Endothelial cell of umbilical vein (primary cell): Measurements from ENCODE around the gene THEMIS. TPM values are rescaled to one million over a fixed set of nuclear protein-coding genes. Genes with fewer than 3 reads are reported as not detected.

Experiments used
- BruUV-seq: library from RNA; stranded (reverse); fragments of 400-500 nt; replicated peaks from 2 replicates; lab custom pipeline; 2021; lab: Mats Ljungman, UMichigan
- CTCF ChIA-PET: fragments of 300-600, 350-600 bp; sonication (Branson Sonifier 250); formaldehyde crosslinking; loops from one replicate; lab custom pipeline; 2021; ENCODE audit warnings: antibody characterized with exemption, inconsistent platforms; lab: Charles Lee
- POLR2A ChIA-PET: fragments of 300-600, 350-600 bp; sonication (Branson Sonifier 250); formaldehyde crosslinking; loops from one replicate; lab custom pipeline; 2021; ENCODE audit warnings: antibody characterized with exemption, inconsistent platforms; lab: Charles Lee
- DNase-seq: peaks from one replicate; pipeline ENCODE4 v3.0.0-alpha.2; 2011; ENCODE audit warnings: low read depth, low spot score
- FAIRE-seq: peaks from 2 replicates; lab custom pipeline; 2011; peaks lifted over from hg19 to GRCh38; lab: Jason Lieb, UNC
- H2AFZ ChIP-seq: 2 replicates; pipeline ENCODE4 v1.6.0; 2012; ENCODE audit warnings: low read depth, low read length, control low read depth, inconsistent platforms
- H3K27ac ChIP-seq: 2 replicates; pipeline ENCODE4 v1.5.1; 2011; ENCODE audit warnings: low read depth, mild to moderate bottlenecking, control low read depth, low read length, moderate library complexity; ENCODE audit not compliant: insufficient read depth
- H3K27me3 ChIP-seq, 2 experiments: 2 replicates each; pipeline versions ENCODE4 v1.6.0 to v1.6.1; 2011; ENCODE audit warnings: low read length in 2 of 2, mixed read lengths in 1 of 2; ENCODE audit not compliant: control insufficient read depth in 2 of 2, insufficient read depth in 2 of 2
- H3K36me3 ChIP-seq, 2 experiments: 2 replicates in 1 of 2; 3 replicates in 1 of 2; pipeline ENCODE4 v1.5.1; 2011; ENCODE audit warnings: low read length in 2 of 2, mild to moderate bottlenecking in 1 of 2, moderate library complexity in 1 of 2; ENCODE audit not compliant: control insufficient read depth in 2 of 2, insufficient read depth in 2 of 2; ENCODE audit errors: extremely low read depth in 1 of 2
- H3K4me1 ChIP-seq: 3 replicates; pipeline ENCODE4 v1.5.1; 2011; ENCODE audit warnings: mild to moderate bottlenecking, low read length; ENCODE audit not compliant: control insufficient read depth, insufficient read depth; ENCODE audit errors: extremely low read depth
- H3K4me2 ChIP-seq: 2 replicates; pipeline ENCODE4 v1.6.1; 2011; ENCODE audit warnings: low read length, control low read depth, mixed read lengths; ENCODE audit not compliant: insufficient read depth
- H3K4me3 ChIP-seq, 3 experiments: fragments of 200-600 bp in 1 of 3; sonication (generic), shearing (Covaris generic) in 1 of 3; replicated peaks in 1 of 3; 2 replicates each; pipeline ENCODE4 v1.5.1; 2011 to 2016; ENCODE audit warnings: control low read depth in 3 of 3, low read length in 3 of 3, mild to moderate bottlenecking in 2 of 3, inconsistent platforms in 1 of 3, low read depth in 1 of 3, moderate library complexity in 1 of 3; ENCODE audit not compliant: insufficient read depth in 1 of 3
- H3K79me2 ChIP-seq: 2 replicates; pipeline ENCODE4 v1.6.0; 2012; ENCODE audit warnings: low read length, inconsistent platforms; ENCODE audit not compliant: control insufficient read depth, insufficient read depth
- H3K9ac ChIP-seq: replicated peaks from 2 replicates; pipeline ENCODE3; 2011; ENCODE audit warnings: low read length, control low read depth; ENCODE audit not compliant: insufficient read depth; ENCODE audit errors: extremely low read depth
- H3K9me1 ChIP-seq: replicated peaks from 3 replicates; pipeline ENCODE4 v1.6.0; 2011; ENCODE audit warnings: mild to moderate bottlenecking, low read length; ENCODE audit not compliant: control insufficient read depth, insufficient read depth; ENCODE audit errors: extremely low read depth
- H3K9me3 ChIP-seq: replicated peaks from 2 replicates; pipeline ENCODE4 v1.5.1; 2012; ENCODE audit warnings: low read length, inconsistent platforms; ENCODE audit not compliant: control insufficient read depth, insufficient read depth
- H4K20me1 ChIP-seq: replicated peaks from 2 replicates; pipeline ENCODE3; 2011; ENCODE audit warnings: mild to moderate bottlenecking, low read length; ENCODE audit not compliant: control insufficient read depth, insufficient read depth; ENCODE audit errors: extremely low read depth
- EZH2 ChIP-seq: IDR thresholded peaks from 2 replicates; pipeline ENCODE4 v1.6.1; 2012; ENCODE audit warnings: borderline replicate concordance, low read depth, mild to moderate bottlenecking, moderate library complexity, low read length, inconsistent platforms; ENCODE audit not compliant: severe bottlenecking
- FOS ChIP-seq: IDR thresholded peaks from 2 replicates; pipeline ENCODE4 v1.6.1; 2011; ENCODE audit warnings: mild to moderate bottlenecking, low read length, moderate library complexity, borderline replicate concordance; ENCODE audit not compliant: insufficient read depth
- GATA2 ChIP-seq: IDR thresholded peaks from 2 replicates; pipeline ENCODE4 v1.7.0; 2011; ENCODE audit warnings: low read depth, mild to moderate bottlenecking, moderate library complexity, mixed read lengths, low read length; ENCODE audit not compliant: insufficient read length, insufficient read depth
- JUN ChIP-seq: IDR thresholded peaks from 2 replicates; pipeline ENCODE4 v1.6.1; 2011; ENCODE audit warnings: borderline replicate concordance, low read depth; ENCODE audit not compliant: insufficient read length, insufficient read depth
- MYC ChIP-seq: IDR thresholded peaks from one replicate; pipeline ENCODE4 v1.6.1; 2011; ENCODE audit warnings: mild to moderate bottlenecking, low read depth, low read length
- POLR2A ChIP-seq: IDR thresholded peaks from 2 replicates; pipeline ENCODE4 v1.6.1; 2012; ENCODE audit warnings: low read depth, mild to moderate bottlenecking, control low read depth, low read length
- POLR2AphosphoS5 ChIP-seq: IDR thresholded peaks from 2 replicates; pipeline ENCODE4 v1.6.1; 2012; ENCODE audit warnings: low read depth, mild to moderate bottlenecking, control low read depth, low read length, moderate library complexity; ENCODE audit not compliant: insufficient read depth
- dilution Hi-C: fragments of 300-500 bp; cut with MboI; formaldehyde crosslinking; loops from one replicate; pipeline ENCODE4 v1.15.0; 2019; ENCODE audit warnings: low sequenced_read_pairs; ENCODE audit not compliant: extremely low pct_ligation_motif_present
- intact Hi-C: fragments of 100-400 bp; cut with micrococcal nuclease; formaldehyde crosslinking; loops from one replicate; pipeline ENCODE4 v1.10.0; 2022
- polyA plus RNA-seq, 4 experiments: library from polyadenylated mRNA; depleted of rRNA in 3 of 4; stranded (reverse) in 3 of 4; unstranded in 1 of 4; fragments of >200 nt; gene quantifications; 2 replicates each; pipeline versions ENCODE4 v1.2.1 to v1.2.3, GENCODE V29; 2011 to 2012; ENCODE audit warnings: missing spikeins in 1 of 4
- total RNA-seq: library from RNA; stranded (reverse); gene quantifications from 2 replicates; pipeline ENCODE4 v1.2.3, GENCODE V29; 2021
- TF ChIP-seq, protein P1 (sequence below), 2 donors: IDR thresholded peaks; 1 replicate in 1 of 2; 2 replicates in 1 of 2; pipeline ENCODE4 v1.5.1; 2011; ENCODE audit warnings: low read length in 2 of 2, mild to moderate bottlenecking in 2 of 2, moderate library complexity in 2 of 2, control low read depth in 1 of 2, inconsistent platforms in 1 of 2, low read depth in 1 of 2; ENCODE audit not compliant: insufficient read depth in 1 of 2; ENCODE audit errors: extremely low read depth in 1 of 2
- TF ChIP-seq, protein P2 (sequence below): IDR thresholded peaks from 2 replicates; pipeline ENCODE4 v1.6.1; 2011; ENCODE audit not compliant: insufficient read depth, insufficient read length

THEMIS gene
- total and polyA plus RNA-seq, 2 donors (not counting 3 experiments of a cell fraction or from before 2014, with no cell fraction given), result not detected

DNA sequence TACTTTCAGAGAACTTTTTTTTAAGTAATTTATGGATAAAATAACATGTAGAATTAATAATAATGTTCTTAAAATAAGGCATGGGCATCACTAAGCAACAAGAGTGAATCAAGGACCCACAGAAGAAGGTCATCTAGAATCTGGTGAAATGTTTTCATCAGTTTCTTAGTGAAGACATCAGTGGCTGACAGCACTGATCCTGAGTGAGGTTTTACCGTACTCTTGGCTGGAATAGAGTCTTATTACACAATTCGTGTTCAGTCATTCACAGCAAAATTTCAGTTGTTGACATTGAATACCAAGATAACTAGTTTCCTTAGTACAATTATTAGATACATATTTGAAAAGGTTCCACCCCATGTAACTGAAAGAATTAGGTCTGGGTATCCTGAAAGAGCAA, 183.5 kb downstream of the THEMIS start:
- peaks cover 6 to 33% of the 10 kb centered on the region in 2 experiments for H3K27me3 ChIP-seq
- H3K36me3 ChIP-seq, result no peaks in the 10 kb centered on the region
- H4K20me1 ChIP-seq, result no peaks in the 10 kb centered on the region
- H3K9ac ChIP-seq, result no peak overlapping the region
- no peak overlapping the region for H3K4me2 ChIP-seq
- DNase-seq (no peak), FAIRE-seq (no peak)
- no peak for TF ChIP-seq MYC
- TF ChIP-seq EZH2, result no peak
- no peak for TF ChIP-seq POLR2A
- no peak for TF ChIP-seq JUN
- TF ChIP-seq POLR2AphosphoS5, result no peak
- TF ChIP-seq GATA2, result no peak
- TF ChIP-seq, protein P1, sequence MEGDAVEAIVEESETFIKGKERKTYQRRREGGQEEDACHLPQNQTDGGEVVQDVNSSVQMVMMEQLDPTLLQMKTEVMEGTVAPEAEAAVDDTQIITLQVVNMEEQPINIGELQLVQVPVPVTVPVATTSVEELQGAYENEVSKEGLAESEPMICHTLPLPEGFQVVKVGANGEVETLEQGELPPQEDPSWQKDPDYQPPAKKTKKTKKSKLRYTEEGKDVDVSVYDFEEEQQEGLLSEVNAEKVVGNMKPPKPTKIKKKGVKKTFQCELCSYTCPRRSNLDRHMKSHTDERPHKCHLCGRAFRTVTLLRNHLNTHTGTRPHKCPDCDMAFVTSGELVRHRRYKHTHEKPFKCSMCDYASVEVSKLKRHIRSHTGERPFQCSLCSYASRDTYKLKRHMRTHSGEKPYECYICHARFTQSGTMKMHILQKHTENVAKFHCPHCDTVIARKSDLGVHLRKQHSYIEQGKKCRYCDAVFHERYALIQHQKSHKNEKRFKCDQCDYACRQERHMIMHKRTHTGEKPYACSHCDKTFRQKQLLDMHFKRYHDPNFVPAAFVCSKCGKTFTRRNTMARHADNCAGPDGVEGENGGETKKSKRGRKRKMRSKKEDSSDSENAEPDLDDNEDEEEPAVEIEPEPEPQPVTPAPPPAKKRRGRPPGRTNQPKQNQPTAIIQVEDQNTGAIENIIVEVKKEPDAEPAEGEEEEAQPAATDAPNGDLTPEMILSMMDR (IDR thresholded peaks at IDR 0.05; ENCODE audit: extremely low read depth in 1 of 2, insufficient read depth in 1 of 2, low read depth in 1 of 2, low read length in 2 of 2), result no peak
- no peak for TF ChIP-seq FOS
- TF ChIP-seq, protein P2, sequence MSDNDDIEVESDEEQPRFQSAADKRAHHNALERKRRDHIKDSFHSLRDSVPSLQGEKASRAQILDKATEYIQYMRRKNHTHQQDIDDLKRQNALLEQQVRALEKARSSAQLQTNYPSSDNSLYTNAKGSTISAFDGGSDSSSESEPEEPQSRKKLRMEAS, result no peak
- H3K4me3 ChIP-seq, result no peak overlapping the region
- ChIA-PET POLR2A (no interaction called here), CTCF (no interaction called here)
- no TSS peak for BruUV-seq
- H3K9me3 ChIP-seq, result no peaks in the 10 kb centered on the region
- H3K4me1 ChIP-seq, result no peaks in the 10 kb centered on the region
- no peaks in the 10 kb centered on the region for H3K79me2 ChIP-seq
- intact Hi-C loops, result no loop called here
- H3K27ac ChIP-seq, result no peak overlapping the region
- H3K9me1 ChIP-seq, result no peaks in the 10 kb centered on the region
- dilution Hi-C loops, result no loop called here
- no peak overlapping the region for H2AFZ ChIP-seq
